ENCODE results near the gene FREM3. TPM values are rescaled to one million over a fixed set of nuclear protein-coding genes. Genes with fewer than 3 reads are reported as not detected.

Gene FREM3
- total RNA-seq, 1 experiment from 2014 or later = not detected

DNA sequence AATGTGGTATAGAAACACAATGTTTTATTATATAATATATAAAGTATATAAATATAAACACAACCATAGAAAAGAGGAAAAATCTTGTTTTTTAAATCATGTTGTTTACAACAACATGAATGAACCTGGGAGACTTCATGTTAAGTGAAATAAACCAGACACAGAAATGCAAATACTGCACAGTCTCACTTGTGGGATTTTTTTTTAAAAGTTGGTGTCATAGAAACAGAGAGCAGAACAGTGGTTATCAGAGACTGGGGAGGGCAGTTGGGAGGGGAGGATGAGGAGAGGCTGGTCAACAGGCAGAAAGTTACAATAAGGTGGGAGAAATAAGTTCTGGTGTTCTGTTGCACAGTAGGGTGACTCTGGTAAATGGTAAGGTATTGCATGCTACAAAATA is 57.1 kb downstream of the FREM3 start:
- H3K4me1 ChIP-seq (ENCODE audit: insufficient read depth, low read length) = no peaks in the 10 kb centered on the region
- H2BK5ac ChIP-seq (ENCODE audit: insufficient read length, low read length) = no peak overlapping the region
- no peak overlapping the region for H2BK120ac ChIP-seq (ENCODE audit: low read depth, low read length, poor library complexity, severe bottlenecking)
- H3T11ph ChIP-seq (ENCODE audit: low read length) = no peak overlapping the region
- H3K23ac ChIP-seq (ENCODE audit: insufficient read length, low read depth, low read length) = no peak overlapping the region
- H3K4me1 Mint-ChIP-seq = no peaks in the 10 kb centered on the region
- no peak overlapping the region for H2BK20ac ChIP-seq (ENCODE audit: low read depth, low read length, poor library complexity, severe bottlenecking)
- H3K4me2 ChIP-seq (ENCODE audit: insufficient read depth, insufficient read length, low read length) = no peak overlapping the region
- H3K36me3 Mint-ChIP-seq (ENCODE audit: insufficient read depth in 1 of 3, low read depth in 3 of 3) = peaks cover 6 to 7% (median 6%) of the 10 kb centered on the region in 3 experiments; a peak in 5 of 7 replicates
- H2AFZ ChIP-seq (ENCODE audit: low read length) = no peak overlapping the region
- no peak overlapping the region for H4K8ac ChIP-seq (replicated peaks; ENCODE audit: insufficient read length, low read depth, low read length)
- no peaks in the 10 kb centered on the region for H3K27me3 ChIP-seq (ENCODE audit: insufficient read depth, low read length)
- no peaks in the 10 kb centered on the region for H3K27me3 Mint-ChIP-seq (ENCODE audit: low read depth)
- no peak overlapping the region for H3K4me3 Mint-ChIP-seq
- DNase-seq = no peak
- no peak overlapping the region for H4K5ac ChIP-seq (ENCODE audit: insufficient read length, low read depth, low read length)
- H3K79me1 ChIP-seq (ENCODE audit: insufficient read depth, low read depth, low read length, poor library complexity, severe bottlenecking) = no peaks in the 10 kb centered on the region
- H3K4ac ChIP-seq (ENCODE audit: low read depth, low read length) = no peak overlapping the region
- no peak overlapping the region for H4K91ac ChIP-seq (ENCODE audit: insufficient read length, low read depth, low read length)
- H3K9me3 ChIP-seq (ENCODE audit: control insufficient read depth, low read depth, low read length) = no peaks in the 10 kb centered on the region
- H4K20me1 ChIP-seq (ENCODE audit: control insufficient read depth, insufficient read depth, insufficient read length) = no peaks in the 10 kb centered on the region
- H3K23me2 ChIP-seq (ENCODE audit: insufficient read length, low read depth, low read length, poor library complexity, severe bottlenecking) = no peaks in the 10 kb centered on the region
- no peak overlapping the region for H3K27ac ChIP-seq (ENCODE audit: insufficient read length, low read depth, low read length)
- peaks cover 20% of the 10 kb centered on the region in 2 experiments for H3K9me3 Mint-ChIP-seq
- no peak overlapping the region for H3K56ac ChIP-seq (ENCODE audit: insufficient read length, low read depth, low read length)
- no peak overlapping the region for H3K14ac ChIP-seq (ENCODE audit: insufficient read depth, low read length)
- H2BK12ac ChIP-seq (ENCODE audit: insufficient read length, low read depth, low read length) = no peak overlapping the region
- H3K9ac ChIP-seq (ENCODE audit: extremely low read depth, insufficient read length, low read length) = no peak overlapping the region
- H3K27ac Mint-ChIP-seq = no peak overlapping the region
- no peak overlapping the region for H2BK15ac ChIP-seq (ENCODE audit: low read depth, low read length)
- TF ChIP-seq, protein P1, sequence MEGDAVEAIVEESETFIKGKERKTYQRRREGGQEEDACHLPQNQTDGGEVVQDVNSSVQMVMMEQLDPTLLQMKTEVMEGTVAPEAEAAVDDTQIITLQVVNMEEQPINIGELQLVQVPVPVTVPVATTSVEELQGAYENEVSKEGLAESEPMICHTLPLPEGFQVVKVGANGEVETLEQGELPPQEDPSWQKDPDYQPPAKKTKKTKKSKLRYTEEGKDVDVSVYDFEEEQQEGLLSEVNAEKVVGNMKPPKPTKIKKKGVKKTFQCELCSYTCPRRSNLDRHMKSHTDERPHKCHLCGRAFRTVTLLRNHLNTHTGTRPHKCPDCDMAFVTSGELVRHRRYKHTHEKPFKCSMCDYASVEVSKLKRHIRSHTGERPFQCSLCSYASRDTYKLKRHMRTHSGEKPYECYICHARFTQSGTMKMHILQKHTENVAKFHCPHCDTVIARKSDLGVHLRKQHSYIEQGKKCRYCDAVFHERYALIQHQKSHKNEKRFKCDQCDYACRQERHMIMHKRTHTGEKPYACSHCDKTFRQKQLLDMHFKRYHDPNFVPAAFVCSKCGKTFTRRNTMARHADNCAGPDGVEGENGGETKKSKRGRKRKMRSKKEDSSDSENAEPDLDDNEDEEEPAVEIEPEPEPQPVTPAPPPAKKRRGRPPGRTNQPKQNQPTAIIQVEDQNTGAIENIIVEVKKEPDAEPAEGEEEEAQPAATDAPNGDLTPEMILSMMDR (conservative IDR thresholded peaks at IDR 0.05) = no peak
- H2AK5ac ChIP-seq (ENCODE audit: insufficient read length, low read length) = no peak overlapping the region
- H3K79me2 ChIP-seq (ENCODE audit: insufficient read depth, low read length) = no peaks in the 10 kb centered on the region
- H3K18ac ChIP-seq (ENCODE audit: insufficient read length, low read depth, low read length) = no peak overlapping the region

Data from H9 (cell line).